A549 treated with RU486 at 1 μM for 4 hours (cell line): ENCODE results near the gene RAMACL. TPM values are rescaled to one million over a fixed set of nuclear protein-coding genes. Genes with fewer than 3 reads are reported as not detected.

Experiments
- total RNA-seq: library from RNA; stranded (reverse); fragments of 200-300 nt; extraction: Qiagen RNA extraction; gene quantifications from 5 replicates; pipeline ENCODE4 v1.2.3, GENCODE V29; 2022; ENCODE audit warnings: low read depth

The RAMACL gene
- 0.09 to 0.18 TPM in 2 of 5 replicates, not detected in the others for total RNA-seq

DNA sequence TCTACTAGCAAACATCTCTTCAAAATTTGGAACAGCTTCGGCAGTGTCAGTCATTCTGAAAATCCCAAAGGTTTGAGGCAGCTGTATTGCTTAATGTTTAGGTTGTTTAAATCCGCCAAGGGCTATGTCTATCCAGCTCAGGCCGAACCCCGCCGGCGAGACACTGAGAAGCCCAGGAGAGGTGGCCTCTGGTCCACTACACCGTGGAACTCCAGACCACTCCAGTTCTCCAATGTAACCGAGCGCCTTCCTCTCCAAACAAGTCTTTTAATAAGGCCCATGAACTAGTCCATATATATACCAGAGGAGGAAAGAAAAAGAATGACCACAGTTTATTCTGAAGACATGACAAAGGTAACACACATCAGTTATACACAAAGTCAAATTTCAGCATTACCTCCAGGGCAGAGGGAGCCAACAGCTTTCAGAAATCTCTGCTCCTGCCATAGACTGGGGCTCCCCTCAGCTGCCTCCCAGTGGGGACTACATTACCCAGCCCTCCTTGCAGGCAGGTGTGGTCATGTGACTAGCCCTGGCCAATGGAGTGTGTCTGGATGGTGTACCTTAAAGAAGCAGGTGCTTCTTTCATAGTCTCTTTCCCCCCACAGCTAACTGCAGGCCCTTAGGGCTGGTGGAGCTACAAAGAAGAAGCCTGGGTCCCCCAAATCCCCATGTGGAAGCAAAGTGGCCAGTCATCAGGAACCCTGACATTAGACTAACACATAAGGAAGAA lies at the start of gene RAMACL:
Gene RAMACL, minus strand, starts transcription at position 255 of the 733 bp plus-strand sequence. Its CDS starts 201 bp downstream, at position 54.

DNA sequence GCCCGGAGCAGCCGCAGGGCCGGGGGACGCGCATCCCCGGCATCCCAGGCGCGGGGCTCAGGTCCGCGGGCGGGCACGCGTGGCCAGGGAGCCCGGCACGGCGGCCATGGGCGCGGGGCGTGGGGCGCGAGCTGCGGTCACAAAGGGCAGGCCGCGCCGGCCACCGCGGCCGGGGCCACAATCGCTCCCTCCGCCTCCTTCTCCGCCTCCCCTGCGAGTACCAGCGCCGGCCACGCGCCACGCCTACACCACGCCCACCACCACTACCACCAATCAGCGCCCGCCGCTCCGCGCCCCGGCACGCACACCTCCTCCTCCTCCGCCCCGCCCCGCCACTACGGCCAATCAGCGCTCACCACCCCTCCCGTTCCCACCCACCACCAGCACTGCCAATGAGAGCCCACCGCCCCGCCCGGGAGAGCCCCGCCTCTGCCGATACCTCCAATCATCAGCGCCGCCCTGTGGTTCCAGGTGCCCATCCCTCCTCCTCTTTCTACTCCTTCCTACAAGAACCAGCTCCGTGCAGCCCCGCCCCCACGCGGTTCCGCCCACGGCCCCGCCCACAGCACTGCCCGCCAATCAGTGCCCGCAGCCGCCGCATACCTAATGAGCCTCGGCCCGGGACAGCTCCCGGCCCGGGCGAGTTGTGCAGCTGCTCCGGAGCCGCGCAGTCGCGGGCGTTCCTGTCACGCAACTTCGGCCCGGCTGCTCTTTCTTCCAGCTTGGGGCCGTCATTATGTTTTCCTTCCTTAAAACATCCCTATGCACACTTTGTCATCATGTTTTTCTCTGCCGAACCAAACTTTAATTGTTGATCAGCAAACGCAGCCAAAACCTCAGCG lies 40.8 kb upstream of the RAMACL start, which contains the start of gene RPS6KA2:
Gene RPS6KA2, minus strand, starts transcription at position 219 of the 842 bp plus-strand sequence. CDS start 232 bp downstream, outside the sequence.

Other genes with a start within 250 kb of the RAMACL start
- 26.8 to 45.5 TPM (median 41.3 TPM) in 5 replicates for gene SFT2D1, start 244.1 kb downstream of the RAMACL start, total RNA-seq
- gene MPC1, start 203.7 kb downstream of the RAMACL start, total RNA-seq: 3.6 to 4.8 TPM (median 4.0 TPM) in 5 replicates
- 0.07 to 0.46 TPM (median 0.08 TPM) in 5 replicates for gene RPS6KA2, start 40.6 kb upstream of the RAMACL start, total RNA-seq